OCI-LY3 (cell line): ENCODE measurements around the gene RGPD3.

Experiments
- EZH2phosphoT487 ChIP-seq: fragments of 200-600 bp; shearing (Covaris generic); IDR thresholded peaks from 2 replicates; pipeline ENCODE4 v1.6.1; 2018; ENCODE audit warnings: antibody characterized with exemption, mixed run types, low read depth
- TF ChIP-seq, protein P1 (sequence below): fragments of 200-600, 300-600 bp; sonication (generic); IDR thresholded peaks from 2 replicates; pipeline ENCODE4 v1.5.1; 2014; ENCODE audit warnings: antibody characterized with exemption, low read length, low read depth

DNA sequence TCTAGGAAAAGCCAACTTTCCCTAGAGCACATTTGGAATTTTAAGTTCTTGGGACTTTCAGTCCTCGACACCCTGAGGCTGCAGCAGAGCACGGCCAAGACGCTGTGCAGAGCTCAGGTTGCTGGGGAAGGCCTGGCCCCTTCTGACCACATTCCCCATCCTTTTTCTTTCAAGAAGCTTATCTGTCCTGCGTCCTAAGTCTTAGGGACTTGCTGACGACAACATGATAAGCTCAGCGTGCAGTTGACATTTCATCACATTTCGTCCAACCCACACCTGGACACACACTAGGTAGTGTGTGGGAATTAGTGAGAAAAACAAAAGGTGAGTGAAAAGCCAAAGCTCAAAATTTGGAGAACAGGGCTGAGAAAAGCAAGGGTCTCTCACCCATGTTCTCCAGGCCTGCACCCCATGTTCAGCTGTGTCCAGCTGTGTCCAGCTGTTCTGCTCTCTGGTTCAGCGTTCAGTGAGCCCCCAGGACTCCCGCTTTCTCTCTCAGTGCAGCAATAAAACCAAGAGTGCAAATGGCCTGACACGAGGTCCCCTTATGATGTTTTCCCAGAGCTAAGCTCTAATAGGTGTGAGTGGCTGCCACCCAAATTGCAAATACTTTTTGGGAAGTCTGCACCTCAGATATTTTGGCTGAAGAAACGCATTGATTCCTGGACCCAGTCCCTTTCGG is 101.9 kb downstream of the RGPD3 start:
- TF ChIP-seq, protein P1, sequence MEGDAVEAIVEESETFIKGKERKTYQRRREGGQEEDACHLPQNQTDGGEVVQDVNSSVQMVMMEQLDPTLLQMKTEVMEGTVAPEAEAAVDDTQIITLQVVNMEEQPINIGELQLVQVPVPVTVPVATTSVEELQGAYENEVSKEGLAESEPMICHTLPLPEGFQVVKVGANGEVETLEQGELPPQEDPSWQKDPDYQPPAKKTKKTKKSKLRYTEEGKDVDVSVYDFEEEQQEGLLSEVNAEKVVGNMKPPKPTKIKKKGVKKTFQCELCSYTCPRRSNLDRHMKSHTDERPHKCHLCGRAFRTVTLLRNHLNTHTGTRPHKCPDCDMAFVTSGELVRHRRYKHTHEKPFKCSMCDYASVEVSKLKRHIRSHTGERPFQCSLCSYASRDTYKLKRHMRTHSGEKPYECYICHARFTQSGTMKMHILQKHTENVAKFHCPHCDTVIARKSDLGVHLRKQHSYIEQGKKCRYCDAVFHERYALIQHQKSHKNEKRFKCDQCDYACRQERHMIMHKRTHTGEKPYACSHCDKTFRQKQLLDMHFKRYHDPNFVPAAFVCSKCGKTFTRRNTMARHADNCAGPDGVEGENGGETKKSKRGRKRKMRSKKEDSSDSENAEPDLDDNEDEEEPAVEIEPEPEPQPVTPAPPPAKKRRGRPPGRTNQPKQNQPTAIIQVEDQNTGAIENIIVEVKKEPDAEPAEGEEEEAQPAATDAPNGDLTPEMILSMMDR = no peak
- no peak for TF ChIP-seq EZH2phosphoT487
